ENCODE results near the gene TNFRSF1B.
"Not testable (repeated sequence)": the region's sequence is repeated elsewhere in the genome, so short reads cannot be mapped to it uniquely, and the experiment has no call there.

TNFRSF1B gene

GRCh38 chr1:12209495-12209832 lies 42.7 kb downstream of the TNFRSF1B start:
- DNase-seq (ENCODE audit: extremely low read depth in 1 of 2, low read depth in 1 of 2): no peak

GRCh38 chr1:12215118-12215961 lies 48.5 kb downstream of the TNFRSF1B start:
- no peak for DNase-seq (ENCODE audit: extremely low read depth in 1 of 2, low read depth in 1 of 2)

- no peak for DNase-seq (ENCODE audit: extremely low read depth in 1 of 2, low read depth in 1 of 2)
These were observed 53.0 kb downstream of the TNFRSF1B start for GRCh38 chr1:12219800-12220199.

- no peak for DNase-seq (ENCODE audit: extremely low read depth in 1 of 2, low read depth in 1 of 2)
These were observed 54.1 kb downstream of the TNFRSF1B start for GRCh38 chr1:12220890-12221289.

DNA sequence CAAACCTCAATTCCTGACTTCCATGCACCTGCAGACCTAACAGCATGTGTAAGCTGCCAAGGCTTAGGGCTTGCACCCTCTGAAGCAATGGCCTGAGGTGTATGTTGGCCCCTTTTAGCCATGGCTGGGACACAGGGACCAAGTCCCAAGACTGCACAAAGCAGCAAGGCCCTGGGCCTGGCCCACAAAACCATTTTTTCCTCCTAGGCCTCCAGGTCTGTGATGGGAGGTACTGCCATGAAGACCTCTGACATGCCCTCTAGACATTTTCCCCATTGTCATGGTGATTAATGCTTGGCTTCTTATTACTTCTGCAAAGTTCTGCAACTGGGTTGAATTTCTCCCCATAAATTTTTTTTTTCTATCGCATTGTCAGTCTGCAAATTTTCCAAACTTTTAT lies 55.9 kb downstream of the TNFRSF1B start:
- not testable (repeated sequence) for DNase-seq (ENCODE audit: extremely low read depth in 1 of 2, low read depth in 1 of 2)

DNA sequence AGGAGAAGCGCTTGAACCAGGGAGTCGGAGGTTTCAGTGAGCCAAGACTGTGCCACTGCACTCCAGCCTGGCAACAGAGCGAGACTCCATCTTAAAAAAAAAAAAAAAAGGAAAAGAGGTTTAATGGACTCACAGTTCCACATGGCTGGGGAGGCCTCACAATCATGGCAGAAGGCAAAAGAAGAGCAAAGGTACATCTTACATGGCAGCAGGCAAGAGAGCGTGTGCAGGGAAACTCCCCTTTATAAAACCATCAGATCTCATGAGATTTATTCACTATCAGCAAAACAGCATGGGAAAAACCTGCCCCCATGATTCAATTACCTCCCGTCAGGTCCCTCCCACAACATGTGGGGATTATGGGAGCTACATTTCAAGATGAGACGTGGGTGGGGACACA lies 57.3 kb downstream of the TNFRSF1B start:
- DNase-seq (ENCODE audit: extremely low read depth in 1 of 2, low read depth in 1 of 2): not testable (repeated sequence)

- no peak for DNase-seq (ENCODE audit: extremely low read depth in 1 of 2, low read depth in 1 of 2)
These were observed 62.2 kb downstream of the TNFRSF1B start for GRCh38 chr1:12228979-12229378.

DNA sequence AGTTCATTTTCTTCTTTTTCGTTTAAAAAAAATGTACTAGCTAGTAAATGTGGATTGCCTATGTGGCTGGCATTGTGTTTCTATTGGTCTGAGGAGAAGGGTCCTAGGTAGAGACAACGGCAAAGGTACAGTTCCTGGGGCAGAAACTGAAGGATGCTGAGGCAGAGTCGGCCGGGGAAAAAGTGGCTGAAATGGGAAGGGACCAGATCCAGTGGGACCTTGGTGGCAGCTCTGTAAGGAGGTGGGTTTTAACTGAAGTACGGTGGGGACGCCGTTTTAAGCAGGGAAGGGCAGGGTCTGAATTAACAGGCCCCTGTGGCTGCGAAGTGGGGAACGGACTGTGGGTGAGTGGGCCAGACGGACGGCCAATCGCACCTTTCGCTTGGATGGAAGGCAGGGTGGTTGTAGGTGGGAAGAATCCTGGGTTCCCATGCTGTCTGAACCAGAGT lies 62.6 kb downstream of the TNFRSF1B start:
- no peak for DNase-seq (ENCODE audit: extremely low read depth in 1 of 2, low read depth in 1 of 2)

GRCh38 chr1:12229835-12230548 lies 63.2 kb downstream of the TNFRSF1B start, which contains the start of gene VPS13D:
VPS13D (plus strand) TSS chr1:12230030; CDS start chr1:12234267, 4,237 bp downstream.
- peak; percentile 45 to 79 for DNase-seq (ENCODE audit: extremely low read depth in 1 of 2, low read depth in 1 of 2)

- DNase-seq (ENCODE audit: extremely low read depth in 1 of 2, low read depth in 1 of 2): no peak
These were observed 63.9 kb downstream of the TNFRSF1B start for GRCh38 chr1:12230549-12231275.

GRCh38 chr1:12231276-12231595 lies 64.4 kb downstream of the TNFRSF1B start:
- no peak for DNase-seq (ENCODE audit: extremely low read depth in 1 of 2, low read depth in 1 of 2)

GRCh38 chr1:12232221-12232620 lies 65.4 kb downstream of the TNFRSF1B start:
- DNase-seq (ENCODE audit: extremely low read depth in 1 of 2, low read depth in 1 of 2): no peak

DNA sequence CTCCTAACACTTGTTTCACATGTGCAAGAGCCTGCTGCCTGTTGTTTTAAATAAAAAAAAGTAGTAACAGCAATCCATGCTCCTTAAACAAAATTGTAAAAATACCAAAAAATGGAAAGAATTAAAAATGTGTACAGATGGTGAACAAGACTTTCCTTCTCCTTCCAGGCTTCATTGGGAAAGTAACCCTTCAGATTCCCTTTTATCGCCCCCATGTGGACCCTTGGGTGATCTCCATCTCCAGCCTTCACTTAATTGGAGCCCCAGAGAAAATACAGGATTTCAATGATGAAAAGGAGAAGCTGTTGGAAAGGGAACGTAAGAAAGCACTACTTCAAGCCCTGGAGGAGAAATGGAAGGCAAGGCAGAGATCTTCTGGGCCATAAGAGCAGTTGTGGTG lies 77.3 kb downstream of the TNFRSF1B start:
- no peak for DNase-seq (ENCODE audit: extremely low read depth in 1 of 2, low read depth in 1 of 2)

DNA sequence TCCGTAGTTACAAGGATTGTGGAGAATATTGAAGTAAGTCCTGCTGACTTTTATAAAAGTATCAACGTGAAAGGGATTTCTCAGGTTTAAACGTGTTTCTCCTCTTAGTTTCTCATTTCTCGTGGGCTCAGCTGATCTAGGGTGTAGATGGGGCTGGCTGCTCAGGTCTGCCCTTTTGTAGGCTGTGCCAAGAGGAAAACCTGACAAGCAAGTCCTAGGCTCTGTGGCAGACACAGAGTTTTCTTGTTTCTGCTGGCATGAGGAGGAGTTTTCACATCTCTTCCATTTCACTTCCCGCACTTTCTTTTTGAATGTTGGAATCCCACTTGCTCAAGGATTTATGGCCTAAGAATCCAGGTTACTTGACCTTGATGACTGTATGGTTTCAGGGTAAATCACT lies 77.8 kb downstream of the TNFRSF1B start:
- no peak for DNase-seq (ENCODE audit: extremely low read depth in 1 of 2, low read depth in 1 of 2)

- DNase-seq (ENCODE audit: extremely low read depth in 1 of 2, low read depth in 1 of 2): no peak
These were observed 78.3 kb downstream of the TNFRSF1B start for GRCh38 chr1:12245116-12245515.

DNA sequence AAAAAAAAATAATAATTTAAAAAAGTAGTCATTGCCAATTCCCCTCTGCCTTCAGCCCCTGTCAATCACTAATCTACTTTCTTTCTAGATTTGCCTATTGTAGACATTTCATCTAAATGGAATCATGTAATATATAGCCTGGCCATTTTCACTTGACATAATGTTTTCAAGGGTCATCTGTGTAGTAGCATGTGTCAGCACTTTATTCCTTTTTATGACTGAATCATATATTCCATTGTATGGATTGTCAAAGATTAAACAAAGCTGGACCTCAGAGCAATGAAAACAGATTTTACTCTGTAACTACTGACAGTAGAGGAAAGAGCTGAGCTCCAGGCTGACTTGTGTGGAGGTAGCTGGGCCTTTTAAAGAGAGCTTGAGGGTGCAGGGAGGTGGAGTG lies 78.9 kb downstream of the TNFRSF1B start:
- no peak for DNase-seq (ENCODE audit: extremely low read depth in 1 of 2, low read depth in 1 of 2)

DNA sequence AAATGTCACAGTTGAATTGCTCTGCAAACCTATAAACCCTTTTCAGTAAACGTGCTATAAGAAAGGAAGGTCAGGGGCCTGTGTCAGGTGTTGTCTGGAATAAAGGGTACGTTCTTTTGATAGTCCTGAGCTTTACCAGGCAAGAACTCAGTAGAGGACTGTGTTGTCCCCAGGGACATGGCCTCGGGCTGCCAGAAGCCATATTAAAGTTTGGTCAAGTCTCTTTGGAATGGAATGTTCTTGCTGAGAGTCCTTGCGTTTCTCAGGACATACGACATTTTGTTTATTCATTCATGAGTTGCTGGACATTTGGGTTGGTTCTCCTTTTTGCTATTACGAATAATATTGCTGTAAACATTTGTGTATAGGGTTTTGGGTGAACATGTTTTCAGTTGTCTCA lies 79.8 kb downstream of the TNFRSF1B start:
- no peak for DNase-seq (ENCODE audit: extremely low read depth in 1 of 2, low read depth in 1 of 2)

DNA sequence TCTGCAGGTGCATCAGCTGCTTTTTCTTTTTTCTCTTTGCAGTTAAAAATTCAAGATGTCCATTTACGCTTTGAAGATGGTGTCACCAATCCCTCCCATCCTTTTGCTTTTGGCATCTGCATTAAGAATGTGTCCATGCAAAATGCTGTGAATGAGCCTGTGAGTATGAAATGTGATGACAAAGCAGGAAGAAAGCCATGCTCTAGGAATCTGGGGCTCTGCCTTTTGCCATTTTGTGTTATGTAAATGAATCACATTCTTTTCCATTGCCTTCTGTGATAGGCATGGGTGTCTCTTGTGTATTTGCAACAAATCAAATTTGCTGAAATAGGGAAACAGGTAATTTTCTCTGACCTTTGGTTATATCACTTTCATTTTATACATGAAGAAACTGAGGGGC lies 82.4 kb downstream of the TNFRSF1B start:
- DNase-seq (ENCODE audit: extremely low read depth in 1 of 2, low read depth in 1 of 2): no peak

- no peak for DNase-seq (ENCODE audit: extremely low read depth in 1 of 2, low read depth in 1 of 2)
These were observed 83.0 kb downstream of the TNFRSF1B start for GRCh38 chr1:12249748-12250147.

DNA sequence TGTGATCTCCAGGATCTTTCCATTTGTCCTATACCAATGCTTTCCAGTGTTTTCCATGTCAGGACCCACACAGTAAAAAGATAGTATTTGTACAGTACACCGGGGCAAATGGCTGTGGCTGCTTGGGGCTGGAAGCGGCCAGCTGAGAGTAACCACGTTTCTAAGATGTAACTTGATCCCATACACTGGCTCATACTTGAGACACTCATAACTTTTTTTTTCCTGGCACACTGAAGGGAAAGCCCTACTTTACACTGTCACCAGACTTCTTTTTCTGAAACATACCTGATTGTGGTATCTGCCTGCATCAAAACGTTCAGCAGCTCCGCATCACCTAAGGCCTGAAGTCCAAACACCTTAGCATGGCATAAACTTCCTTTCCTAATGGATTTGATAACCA lies 84.7 kb downstream of the TNFRSF1B start:
- DNase-seq (ENCODE audit: extremely low read depth in 1 of 2, low read depth in 1 of 2): no peak

- no peak for DNase-seq (ENCODE audit: extremely low read depth in 1 of 2, low read depth in 1 of 2)
These were observed 89.1 kb downstream of the TNFRSF1B start for GRCh38 chr1:12255913-12256312.

- DNase-seq (ENCODE audit: extremely low read depth in 1 of 2, low read depth in 1 of 2): no peak
These were observed 91.5 kb downstream of the TNFRSF1B start for GRCh38 chr1:12258272-12258671.

All from activated CD8-positive, alpha-beta memory T cell treated with anti-CD3 and anti-CD28 coated beads for 1 hour (primary cell).